Neutrophil (primary cell): ENCODE data around the gene POU3F3.

ENCODE experiments used
- H3K27ac ChIP-seq: fragments of 200-600 bp; sonication (generic); 2 replicates; pipeline ENCODE4 v1.5.1; 2016; ENCODE audit warnings: mild to moderate bottlenecking, moderate library complexity
- H3K27me3 ChIP-seq: fragments of 200-600 bp; sonication (generic); 2 replicates; pipeline ENCODE4 v1.6.0; 2016; ENCODE audit warnings: mild to moderate bottlenecking
- H3K36me3 ChIP-seq: fragments of 200-600 bp; sonication (generic); 2 replicates; pipeline ENCODE4 v1.5.1; 2017
- H3K4me1 ChIP-seq, 2 experiments: fragments of 200-600 bp in 1 of 2; sonication (generic) in 1 of 2; 1 replicate in 1 of 2; 2 replicates in 1 of 2; pipeline versions ENCODE4 v1.5.1 to v1.6.1; 2013 to 2016; ENCODE audit warnings: low read depth in 1 of 2, low read length in 1 of 2, mild to moderate bottlenecking in 1 of 2, moderate library complexity in 1 of 2; ENCODE audit not compliant: control insufficient read depth in 1 of 2, insufficient read depth in 1 of 2
- H3K4me3 ChIP-seq, 2 experiments: fragments of 200-600 bp in 1 of 2; sonication (generic) in 1 of 2; 1 replicate in 1 of 2; 2 replicates in 1 of 2; pipeline ENCODE4 v1.5.1; 2013 to 2016; ENCODE audit warnings: low read depth in 1 of 2, low read length in 1 of 2, mild to moderate bottlenecking in 1 of 2, moderate library complexity in 1 of 2
- H3K9me3 ChIP-seq: fragments of 200-600 bp; sonication (generic); 2 replicates; pipeline ENCODE4 v1.5.1; 2016
- CTCF ChIP-seq: fragments of 200-600 bp; sonication (generic); IDR thresholded peaks from 2 replicates; pipeline ENCODE4 v1.5.1; 2016; ENCODE audit warnings: antibody characterized with exemption

POU3F3 gene

GRCh38 chr2:104852090-104852666 is 1.7 kb upstream of the POU3F3 start:
- Histone ChIP-seq H3K9me3 (no peaks in the 10 kb centered on the region), H3K4me3 (peak overlapping the region in 1 of 2 experiments; percentile 37), H3K27ac (no peak overlapping the region), H3K27me3 (peaks cover 95% of the 10 kb centered on the region), H3K36me3 (no peaks in the 10 kb centered on the region), H3K4me1 (peaks cover 18 to 29% of the 10 kb centered on the region in 2 experiments)
- TF ChIP-seq CTCF: no peak

- no peaks in the 10 kb centered on the region for H3K9me3 ChIP-seq
- H3K27me3 ChIP-seq: peaks cover 95% of the 10 kb centered on the region
- no peaks in the 10 kb centered on the region for H3K36me3 ChIP-seq
- H3K4me1 ChIP-seq: peaks cover 21 to 29% of the 10 kb centered on the region in 2 experiments
- peak overlapping the region; percentile 22 to 37 for H3K4me3 ChIP-seq
- H3K27ac ChIP-seq: no peak overlapping the region
- TF ChIP-seq CTCF: no peak
Measured at GRCh38 chr2:104854498-104855220, 744 bp downstream of the POU3F3 start.

- H3K27me3 ChIP-seq: peaks cover 95% of the 10 kb centered on the region
- peaks cover 21 to 29% of the 10 kb centered on the region in 2 experiments for H3K4me1 ChIP-seq
- H3K36me3 ChIP-seq: no peaks in the 10 kb centered on the region
- H3K4me3 ChIP-seq: no peak overlapping the region
- no peak overlapping the region for H3K27ac ChIP-seq
- no peaks in the 10 kb centered on the region for H3K9me3 ChIP-seq
- no peak for TF ChIP-seq CTCF
Measured at GRCh38 chr2:104855221-104856085, 1.5 kb downstream of the POU3F3 start.

GRCh38 chr2:104856086-104856972 is 2.4 kb downstream of the POU3F3 start:
- Histone ChIP-seq H3K27me3 (peaks cover 95% of the 10 kb centered on the region), H3K9me3 (no peaks in the 10 kb centered on the region), H3K27ac (no peak overlapping the region), H3K4me3 (peak overlapping the region in 1 of 2 experiments; percentile 3), H3K36me3 (no peaks in the 10 kb centered on the region), H3K4me1 (peaks cover 21 to 29% of the 10 kb centered on the region in 2 experiments)
- no peak for TF ChIP-seq CTCF

GRCh38 chr2:104856973-104857261 is 3.0 kb downstream of the POU3F3 start:
- TF ChIP-seq CTCF: no peak
- Histone ChIP-seq H3K27ac (no peak overlapping the region), H3K4me3 (no peak overlapping the region), H3K36me3 (no peaks in the 10 kb centered on the region), H3K27me3 (peaks cover 95% of the 10 kb centered on the region), H3K4me1 (peaks cover 21 to 29% of the 10 kb centered on the region in 2 experiments), H3K9me3 (no peaks in the 10 kb centered on the region)
